ENCODE results near the gene ADA.
A peak's percentile ranks its signal among the peaks of the same experiment; 100 is the strongest.

The ADA gene

DNA sequence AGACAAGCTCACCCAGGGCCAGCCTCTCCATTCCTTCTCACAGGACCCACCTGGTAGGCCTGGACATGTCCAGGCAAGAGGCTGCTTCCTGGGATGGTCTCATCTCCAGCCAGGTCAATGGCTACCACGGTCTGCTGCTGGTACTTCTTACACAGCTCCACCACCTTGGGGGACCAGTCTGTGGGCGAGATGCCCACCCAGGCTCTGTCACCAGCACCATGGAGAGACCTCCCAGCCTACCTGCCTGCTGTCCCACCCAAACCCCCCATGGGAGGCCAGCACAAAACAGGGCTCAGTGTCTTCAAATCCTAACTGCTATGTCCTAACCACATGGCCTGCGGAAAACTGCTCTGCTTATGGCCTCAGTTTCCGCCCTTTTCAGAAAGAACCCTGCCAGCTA is 27.3 kb downstream of the ADA start:
- DNase-seq (ENCODE audit: low spot score): no peak

DNA sequence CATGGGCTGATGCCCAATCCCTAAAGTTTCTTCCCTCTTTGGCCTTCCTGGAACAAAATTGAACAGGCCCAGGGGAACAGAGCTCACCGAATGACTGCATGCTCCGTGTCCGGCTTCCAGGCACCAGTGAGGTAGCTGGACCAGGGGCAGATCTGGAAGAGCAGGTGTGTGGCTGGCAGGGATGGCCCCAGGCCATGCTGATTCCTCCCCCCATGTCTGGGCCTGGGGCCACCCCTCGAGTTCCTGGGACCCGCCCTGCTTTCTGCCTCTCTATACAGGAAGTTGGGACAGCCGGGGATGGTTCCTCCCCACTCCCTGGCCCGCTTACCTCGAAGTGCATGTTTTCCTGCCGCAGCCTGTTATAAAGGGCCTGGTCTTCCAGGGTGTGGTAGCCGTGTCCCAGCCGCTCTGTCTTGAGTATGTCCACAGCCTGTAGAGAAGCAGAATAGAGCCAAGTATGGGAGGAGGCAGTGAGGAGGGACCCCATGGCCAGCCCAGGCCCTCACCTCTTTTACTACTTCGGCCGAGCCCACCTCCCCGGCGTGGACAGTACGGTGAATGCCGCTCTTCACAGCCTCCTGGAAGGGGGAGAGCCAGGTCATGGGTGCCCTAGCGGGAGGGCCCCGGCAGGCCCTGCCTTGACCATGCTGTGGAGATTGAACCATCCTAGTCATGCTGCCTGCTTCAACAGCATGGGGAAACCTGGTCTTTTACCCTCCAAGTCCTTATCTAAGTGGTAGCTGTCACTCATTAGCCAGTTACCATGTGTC is 28.8 kb downstream of the ADA start:
- DNase-seq (ENCODE audit: low spot score): no peak

DNA sequence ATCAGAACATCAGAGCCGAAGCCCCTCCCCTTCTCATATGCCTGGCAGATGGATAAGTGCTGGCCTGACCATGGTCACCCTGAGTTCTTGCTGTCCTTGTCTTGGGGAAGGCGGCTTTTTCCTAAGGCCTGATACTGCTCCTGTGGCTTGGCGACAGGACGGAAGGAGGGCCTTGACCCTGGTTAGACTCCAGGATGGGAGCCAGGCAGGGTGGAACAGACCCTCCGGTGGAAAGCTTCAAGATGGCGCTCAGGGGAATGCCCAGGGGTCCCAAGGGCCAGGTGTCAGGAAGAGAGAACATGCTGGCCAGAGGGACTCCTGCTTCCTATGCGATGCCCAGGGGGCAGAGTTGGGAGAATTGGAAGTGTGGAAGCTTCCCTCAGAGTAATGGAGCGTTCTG is 29.6 kb downstream of the ADA start:
- no peak for DNase-seq (ENCODE audit: low spot score)

DNA sequence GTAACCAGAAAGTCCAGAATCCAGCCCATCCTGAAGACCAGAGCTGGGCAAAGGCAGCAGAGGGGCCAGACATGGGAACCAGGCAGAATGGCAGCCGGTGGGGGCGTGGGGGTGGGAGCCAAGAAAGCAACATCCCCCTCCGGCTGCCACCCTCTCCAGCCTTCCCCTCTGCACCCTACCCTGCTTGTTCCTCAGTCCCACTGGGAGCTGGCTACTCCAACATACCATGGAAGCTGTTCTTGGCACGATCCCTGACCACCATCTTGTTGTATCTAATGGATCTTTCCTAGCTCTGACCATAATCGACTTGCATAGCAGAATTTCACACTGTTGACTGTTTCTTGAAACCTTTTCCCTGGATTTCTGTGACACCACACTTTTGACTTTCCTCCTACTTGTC is 30.2 kb downstream of the ADA start:
- DNase-seq (ENCODE audit: low spot score): no peak

DNA sequence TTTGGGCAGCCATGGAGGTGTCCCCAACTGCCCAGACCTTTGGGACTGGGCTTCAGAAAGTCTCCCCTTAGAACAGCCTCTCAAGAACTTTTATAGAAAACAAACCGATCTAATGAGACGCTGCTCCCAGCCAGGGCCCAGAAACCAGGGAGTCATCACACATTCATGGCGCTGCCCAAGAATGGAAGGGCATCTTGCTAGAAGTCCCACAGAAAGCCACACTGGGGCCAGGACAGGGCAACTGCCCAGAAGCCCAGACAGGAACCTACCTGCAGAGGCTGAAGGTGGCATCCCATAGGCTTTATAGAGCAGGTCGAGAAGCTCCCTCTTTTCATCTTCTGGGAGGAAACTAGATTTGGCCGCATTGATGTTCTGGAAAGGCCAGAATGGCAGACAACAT is 31.5 kb downstream of the ADA start:
- DNase-seq (ENCODE audit: low spot score): no peak

DNA sequence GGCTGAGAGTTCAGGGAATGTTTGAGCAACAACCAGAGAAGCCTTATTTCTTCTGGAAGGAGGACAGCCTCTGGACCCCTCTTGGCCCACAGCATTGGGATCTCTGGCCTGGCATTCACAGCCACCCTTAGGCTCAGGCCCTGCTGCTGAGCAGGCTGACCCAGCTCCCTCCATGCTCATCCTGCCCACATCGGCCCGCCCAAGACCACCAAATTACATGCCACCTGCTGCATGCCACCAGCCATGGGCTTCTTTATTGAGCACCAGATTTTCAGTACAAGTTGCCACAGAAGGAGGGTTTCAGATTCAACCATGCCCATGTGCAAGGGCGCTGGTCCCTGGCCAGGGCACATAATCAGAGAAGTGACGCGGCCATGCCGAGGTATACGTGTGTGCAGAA is 32.2 kb downstream of the ADA start:
- no peak for DNase-seq (ENCODE audit: low spot score)

DNA sequence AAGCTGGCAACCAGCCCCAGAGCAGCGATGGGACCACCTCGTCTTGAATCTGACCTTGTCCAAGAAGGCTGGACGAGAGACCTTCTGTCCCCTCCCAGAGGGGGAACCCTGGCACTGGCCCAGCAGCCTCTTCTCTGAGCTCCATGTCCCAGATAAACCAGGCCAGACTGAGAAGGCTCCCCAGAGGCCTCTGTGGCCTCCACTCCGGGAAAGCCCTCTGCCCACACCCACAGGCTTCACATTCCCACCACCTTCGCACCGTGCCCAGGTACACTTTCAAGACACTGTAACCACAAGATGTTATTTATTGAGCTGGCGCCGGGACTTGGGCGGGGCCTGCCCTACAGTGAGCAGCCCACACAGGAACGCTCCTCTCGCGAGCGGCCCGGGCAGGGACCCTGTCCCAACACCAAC is 33.2 kb downstream of the ADA start:
- DNase-seq (ENCODE audit: low spot score): no peak

DNA sequence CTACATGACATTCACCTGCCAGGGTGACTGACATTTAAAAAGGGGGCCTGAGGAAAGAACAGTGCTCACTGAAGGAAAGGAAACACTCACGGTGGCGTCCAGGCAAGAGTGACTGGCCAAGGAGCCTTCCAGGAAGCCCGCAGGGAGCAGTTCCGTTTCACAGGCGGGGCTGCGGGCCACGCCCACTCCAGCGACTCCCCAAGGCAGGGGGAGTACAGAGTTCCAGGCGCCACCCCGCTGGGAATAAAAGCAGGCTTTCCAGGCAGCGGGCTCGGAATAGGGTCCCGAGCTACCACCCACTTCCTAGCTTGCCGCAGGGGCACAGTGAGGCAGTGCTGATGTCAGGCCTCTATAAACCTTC is 34.9 kb downstream of the ADA start:
- DNase-seq (ENCODE audit: low spot score): no peak

DNA sequence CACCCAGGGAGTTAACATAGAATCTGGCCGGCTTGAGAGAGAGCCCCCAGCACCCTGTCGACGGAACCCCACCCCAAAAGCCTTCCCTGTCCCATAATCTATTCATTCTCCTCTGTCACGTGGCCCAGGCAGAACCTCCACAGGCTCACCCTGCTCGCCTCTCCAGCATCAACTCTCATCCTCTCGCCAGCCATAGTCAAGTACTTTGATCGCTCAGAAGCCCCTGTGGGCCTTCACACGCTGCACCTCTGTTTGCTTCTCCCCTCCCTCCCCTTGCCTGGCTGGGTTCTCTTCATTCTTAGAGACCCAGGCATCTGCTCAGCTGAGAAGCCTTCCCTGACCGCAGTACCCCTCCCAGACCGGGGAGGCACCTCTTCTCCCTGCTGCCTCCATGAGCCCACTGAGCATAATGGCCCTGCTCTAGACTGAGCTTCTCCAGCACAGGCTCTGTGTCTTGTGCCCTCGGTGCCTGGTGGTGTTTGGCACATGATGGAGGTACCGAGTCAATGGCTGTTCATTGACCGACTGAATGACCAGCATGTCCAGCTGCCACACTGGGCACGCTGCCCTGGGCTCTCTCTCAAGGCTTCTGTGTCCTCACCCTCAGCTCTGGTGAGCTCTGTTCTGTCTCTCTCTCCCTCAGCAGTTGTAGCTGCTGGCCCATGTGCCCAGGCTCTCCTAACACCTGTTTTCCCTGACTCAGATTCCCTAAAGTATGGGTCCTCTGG is 35.5 kb downstream of the ADA start:
- no peak for DNase-seq (ENCODE audit: low spot score)

DNA sequence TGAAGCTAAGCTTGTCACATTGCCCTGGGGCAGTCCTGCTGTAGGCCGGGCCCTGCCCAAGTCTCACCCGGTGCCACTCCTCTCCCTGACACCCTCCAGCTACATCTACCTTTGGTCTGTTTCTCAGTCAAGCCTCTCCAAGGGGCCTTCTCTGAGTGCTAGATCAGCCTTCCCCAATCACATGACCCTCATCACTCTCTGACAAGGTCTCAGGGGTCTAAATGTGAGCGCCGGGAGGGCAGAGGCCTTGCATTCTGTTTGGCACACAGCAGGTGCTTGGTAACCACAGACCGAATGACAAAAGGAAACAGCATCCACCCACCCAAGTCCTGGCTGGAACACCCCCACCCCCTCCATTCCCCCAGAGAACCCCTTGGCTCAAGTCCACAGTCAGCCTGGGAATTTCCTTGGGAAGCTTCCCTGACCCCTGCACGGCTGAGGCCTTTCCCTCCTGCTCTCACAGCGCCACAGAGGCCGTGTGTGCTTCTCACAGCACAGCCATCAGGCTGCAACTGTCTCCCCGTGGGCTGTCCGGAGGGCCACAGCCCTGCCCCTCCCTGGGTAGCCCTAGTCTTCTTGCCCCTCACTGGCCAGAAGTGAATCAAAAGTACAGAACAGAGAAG is 36.2 kb downstream of the ADA start:
- DNase-seq (ENCODE audit: low spot score): no peak

DNA sequence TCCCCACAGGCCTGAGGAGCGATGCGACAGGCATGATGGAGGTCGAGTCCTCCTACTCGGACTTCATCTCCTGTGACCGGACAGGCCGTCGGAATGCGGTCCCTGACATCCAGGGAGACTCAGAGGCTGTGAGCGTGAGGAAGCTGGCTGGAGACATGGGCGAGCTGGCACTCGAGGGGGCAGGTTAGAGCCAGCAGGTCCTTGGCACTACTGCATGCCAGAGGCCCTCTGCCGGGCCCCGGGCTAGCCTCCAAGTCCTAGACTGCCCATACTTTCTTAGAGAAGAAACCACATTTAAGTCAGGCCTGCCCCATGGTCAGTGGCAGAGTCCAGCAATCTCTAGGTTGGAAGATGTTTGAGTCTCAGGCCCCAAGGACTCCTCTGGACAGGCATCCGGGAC is 37.0 kb downstream of the ADA start:
- no peak for DNase-seq (ENCODE audit: low spot score)

DNA sequence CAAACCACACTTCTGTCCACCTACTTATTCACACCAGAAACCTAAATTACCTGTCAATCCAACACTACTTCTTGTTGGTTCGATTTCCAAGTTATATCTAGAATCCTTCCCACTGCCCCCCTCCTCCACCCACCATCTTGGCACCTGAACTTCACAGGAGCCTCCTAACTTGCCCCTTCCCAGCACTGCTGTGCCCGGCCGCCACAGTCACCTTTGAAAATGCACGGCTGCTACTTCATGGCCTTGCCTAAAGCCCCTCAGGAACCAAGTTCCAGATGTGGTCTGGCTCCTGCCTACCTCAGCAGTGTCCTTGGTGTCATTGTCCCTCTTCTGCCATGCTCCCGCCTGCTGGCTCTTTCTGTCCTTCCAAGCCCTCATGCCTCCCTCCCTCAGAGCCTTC is 37.9 kb downstream of the ADA start:
- DNase-seq (ENCODE audit: low spot score): no peak

DNA sequence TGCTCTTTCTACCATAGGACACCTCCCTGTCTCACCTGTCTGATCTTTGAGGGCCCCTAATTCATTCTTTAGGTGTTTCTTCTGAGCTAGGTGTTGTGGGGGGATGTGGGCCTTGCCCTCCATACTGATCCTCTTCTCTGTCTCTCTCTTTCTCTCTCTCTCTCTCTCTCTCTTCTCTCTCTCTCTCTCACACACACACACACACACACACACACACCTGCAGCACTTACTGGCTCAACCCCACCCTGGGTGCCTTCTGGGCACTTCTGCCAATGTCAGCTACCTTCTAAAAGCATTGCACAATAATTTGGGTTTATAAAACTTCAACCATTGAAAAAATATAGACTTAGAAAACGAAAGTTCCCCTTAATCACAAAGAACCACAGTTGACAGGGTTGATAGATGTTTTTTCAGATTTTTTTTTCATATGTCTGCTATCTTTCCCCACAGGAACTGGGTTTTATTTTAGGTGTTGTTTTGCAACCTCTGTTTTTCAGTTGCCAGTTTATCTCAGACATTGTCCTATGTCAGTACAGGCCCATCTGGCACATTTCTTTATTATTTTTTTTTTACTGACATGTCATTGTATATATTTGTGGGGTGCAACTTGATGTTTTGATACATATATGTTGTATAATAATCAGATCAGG is 41.1 kb downstream of the ADA start:
- no peak for DNase-seq (ENCODE audit: low spot score)

DNA sequence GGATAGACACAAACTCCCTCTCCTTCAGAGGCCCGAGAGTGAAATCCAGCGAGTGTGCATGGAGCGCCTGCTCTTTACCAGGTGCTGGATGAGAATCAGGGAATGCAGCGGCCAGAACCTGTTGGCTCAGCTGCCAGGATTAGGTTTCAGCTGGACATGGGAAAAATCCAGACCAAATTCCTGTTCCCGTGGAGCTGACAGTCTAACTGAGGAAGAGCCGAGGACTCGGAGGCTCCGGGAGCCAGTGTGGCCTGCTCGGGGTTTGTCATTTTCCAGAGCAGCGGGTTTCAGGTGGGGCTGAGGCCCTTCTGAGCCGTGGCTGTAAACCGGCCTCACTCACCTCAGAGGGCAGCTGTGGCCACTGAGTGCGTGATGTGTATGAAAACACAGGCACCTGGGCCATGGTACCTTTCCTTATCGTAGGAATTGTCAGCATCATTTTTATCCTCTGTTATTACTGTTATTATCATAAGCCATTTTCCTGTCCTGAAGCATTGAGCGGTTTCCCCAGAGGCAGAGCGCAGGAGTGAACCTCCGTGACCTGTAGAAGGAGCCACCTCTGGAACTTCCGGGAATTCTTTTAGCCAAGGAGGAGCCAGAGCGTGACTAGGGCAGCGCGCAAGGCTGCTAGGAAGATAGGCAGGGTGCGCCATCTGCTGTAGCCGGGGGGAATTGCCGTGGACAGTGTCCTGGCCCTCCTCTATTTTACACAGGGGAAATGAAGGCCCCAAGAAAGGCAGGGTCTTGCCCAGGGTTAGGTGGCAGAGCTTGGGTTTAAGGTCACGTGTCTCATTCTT is 41.8 kb downstream of the ADA start:
- DNase-seq (ENCODE audit: low spot score): peak; percentile 87

DNA sequence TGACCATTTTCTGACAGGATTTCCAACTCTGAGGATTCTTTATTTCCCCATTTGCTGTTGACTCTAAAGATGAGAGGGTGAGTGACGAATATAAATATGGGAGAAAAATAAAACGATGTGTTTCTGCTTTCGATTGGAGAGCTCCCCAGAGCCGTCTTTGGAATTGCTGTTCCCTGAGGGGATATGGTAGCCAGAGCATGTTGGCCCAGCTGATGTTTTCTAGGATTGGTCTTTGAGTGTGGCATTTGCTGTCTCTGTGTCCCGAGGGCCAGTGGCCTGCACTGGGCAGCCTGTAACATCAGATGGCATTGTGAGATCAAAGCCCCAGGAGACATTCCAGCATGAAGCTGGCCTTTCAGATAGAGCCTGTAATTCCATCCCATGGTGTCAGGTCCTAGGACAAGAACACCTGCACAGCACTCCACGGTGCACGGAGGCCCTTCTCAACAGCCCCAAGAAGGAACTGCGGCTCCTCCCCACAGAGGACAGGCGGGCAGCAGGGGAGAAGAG is 42.4 kb downstream of the ADA start:
- no peak for DNase-seq (ENCODE audit: low spot score)

DNA sequence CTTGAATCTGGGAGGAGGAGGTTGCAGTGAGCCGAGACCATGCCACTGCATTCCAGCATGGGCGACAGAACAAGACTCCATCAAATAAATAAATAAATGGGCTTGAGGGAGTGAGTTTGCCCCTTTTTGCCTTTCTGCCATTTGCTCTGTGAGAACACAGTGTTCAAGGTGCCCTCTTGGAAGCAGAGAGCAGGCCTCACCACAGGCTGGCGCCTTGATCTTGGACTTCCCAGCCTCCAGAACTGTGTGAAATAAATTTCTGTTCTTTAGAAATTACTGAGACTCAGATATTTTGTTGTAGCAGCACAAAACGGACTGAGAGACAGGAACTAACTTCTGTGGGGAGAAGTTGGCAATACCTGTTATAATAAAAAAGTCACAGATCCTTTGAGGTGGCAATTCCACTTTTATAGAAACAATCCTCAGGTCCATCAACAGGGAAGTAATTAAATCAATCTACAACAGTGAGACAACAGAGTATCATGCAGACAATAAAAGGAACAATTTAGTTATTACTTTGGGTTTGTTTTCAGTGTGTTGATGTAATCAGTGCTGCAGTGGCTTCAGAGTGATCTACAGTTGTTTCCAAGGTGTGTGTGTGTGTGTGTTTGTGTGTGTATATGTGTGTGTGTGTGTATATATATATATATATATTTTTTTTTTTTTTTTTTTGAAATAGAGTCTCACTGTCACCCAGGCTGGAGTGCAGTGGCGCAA is 44.6 kb downstream of the ADA start:
- DNase-seq (ENCODE audit: low spot score): no peak

DNA sequence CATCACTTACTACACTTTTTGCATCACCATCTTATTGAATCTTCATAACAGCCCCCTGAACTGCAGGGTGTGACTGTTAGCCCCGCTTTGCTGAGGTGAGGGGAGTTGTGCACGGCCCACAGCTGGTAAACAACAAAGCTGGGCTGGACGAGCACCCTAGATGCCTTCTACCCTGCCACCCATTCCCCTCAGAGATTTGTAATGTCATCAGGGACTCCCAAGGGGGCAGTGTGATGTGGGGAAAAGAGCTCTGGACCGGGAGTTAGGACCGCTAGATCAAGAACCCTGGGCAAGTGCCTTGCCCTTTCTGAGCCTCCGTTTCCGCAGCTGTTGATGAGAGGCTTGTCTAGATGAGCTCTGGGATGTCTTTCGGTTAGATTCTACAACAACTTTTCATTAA is 48.2 kb downstream of the ADA start:
- no peak for DNase-seq (ENCODE audit: low spot score)

DNA sequence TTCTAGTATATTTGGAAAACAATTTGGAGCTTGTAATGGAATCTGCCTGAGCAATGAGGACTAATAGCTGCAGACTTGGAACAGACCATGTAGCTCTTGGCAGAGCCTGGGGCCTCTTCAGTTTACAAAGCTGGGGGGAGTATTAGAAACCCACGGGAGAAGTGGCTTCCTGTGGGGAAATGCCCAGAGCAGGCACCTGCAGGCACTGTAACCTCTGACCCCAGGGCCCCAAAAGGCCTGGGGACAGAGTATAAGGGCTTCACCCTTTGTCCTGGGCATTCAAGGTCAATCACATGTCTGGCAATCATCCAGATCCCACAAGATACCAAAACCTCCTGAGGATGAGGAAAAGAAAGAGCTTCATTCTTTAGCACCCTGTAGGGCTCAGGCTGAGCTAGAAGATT is 49.7 kb downstream of the ADA start:
- no peak for DNase-seq (ENCODE audit: low spot score)

DNA sequence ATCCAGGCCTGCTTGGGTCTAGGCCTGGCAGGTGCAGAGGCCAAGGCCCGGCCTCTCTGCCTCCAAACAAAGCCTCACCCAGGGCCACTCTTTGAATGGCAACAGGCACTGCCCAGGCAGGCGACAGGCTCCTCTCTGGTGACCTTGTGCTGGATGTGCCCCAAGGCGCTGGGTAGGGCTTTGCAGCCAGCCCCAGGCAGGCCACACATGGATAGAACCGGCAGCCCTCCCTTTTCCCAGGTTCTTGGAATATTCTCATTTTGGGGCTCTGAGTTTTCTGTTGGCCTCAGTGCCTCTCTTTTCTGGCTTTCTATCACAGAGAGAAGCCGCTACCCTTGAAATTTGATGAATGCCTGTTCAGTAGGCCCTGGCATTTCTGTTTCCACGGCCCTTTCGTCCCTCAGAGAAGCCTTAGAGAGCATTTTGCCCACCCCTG is 50.2 kb downstream of the ADA start:
- no peak for DNase-seq (ENCODE audit: low spot score)

DNA sequence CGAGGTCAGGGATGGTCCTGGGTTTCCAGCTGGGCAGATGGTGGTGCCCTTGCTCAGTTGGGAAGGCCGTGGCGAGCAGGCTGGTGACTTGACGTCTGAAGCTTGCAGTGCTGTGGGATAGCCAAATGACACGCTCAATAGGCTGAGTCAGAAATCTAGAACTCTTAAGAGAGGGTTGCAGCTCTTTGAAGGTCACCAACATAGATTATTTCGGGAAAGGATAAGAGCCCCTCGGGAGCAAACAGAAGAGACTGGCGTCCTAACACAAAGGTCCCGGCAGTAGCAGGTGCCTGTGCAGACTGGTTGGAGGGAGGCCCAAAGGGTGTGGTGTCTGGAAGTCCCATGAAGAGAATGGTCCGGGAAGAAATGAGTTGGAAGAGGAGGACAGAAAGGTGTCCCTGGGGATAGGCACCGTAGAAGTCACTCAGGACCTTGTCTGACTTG is 50.7 kb downstream of the ADA start:
- no peak for DNase-seq (ENCODE audit: low spot score)

DNA sequence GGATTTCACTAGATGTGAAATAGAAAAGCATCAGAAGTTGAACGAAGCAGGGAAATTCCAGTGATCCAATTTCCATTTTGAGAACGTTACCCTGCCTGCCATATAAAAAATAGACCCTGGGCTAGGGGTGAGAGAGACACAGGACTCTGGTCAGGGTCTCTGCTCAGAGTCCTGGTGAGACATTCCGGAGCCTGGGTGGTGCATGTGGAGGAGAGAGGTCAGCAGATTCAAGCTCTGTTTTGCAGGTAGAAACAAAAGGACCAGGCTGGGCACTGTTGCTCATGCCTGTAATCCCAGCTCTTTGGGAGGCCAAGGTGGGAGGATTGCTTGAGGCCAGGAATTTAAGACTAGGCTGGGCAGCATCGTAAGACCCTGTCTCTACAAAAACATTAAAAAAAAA is 51.2 kb downstream of the ADA start:
- DNase-seq (ENCODE audit: low spot score): no peak

Measured in SK-N-DZ (cell line).